Endodermal cell (in vitro differentiated cells): Measurements from ENCODE around the gene ITPRID2. TPM values are rescaled to one million over a fixed set of nuclear protein-coding genes. Genes with fewer than 3 reads are reported as not detected.
A peak's percentile ranks its signal among the peaks of the same experiment; 100 is the strongest.

Experiments used
- DNase-seq: peaks from one replicate; pipeline ENCODE4 v3.0.0-alpha.2; 2017
- H3K27ac ChIP-seq: 2 replicates; pipeline ENCODE4 v1.5.1; 2013; ENCODE audit warnings: mild to moderate bottlenecking, low read depth, low read length, moderate library complexity
- H3K27me3 ChIP-seq: 2 replicates; pipeline ENCODE4 v1.6.1; 2013; ENCODE audit warnings: mild to moderate bottlenecking, low read length, moderate library complexity; ENCODE audit not compliant: insufficient read depth, control insufficient read depth, poor library complexity, severe bottlenecking
- H3K36me3 ChIP-seq: 2 replicates; pipeline ENCODE4 v1.7.0; 2013; ENCODE audit warnings: mild to moderate bottlenecking, low read length, moderate library complexity; ENCODE audit not compliant: control insufficient read depth, insufficient read depth
- H3K4me1 ChIP-seq: one replicate; pipeline ENCODE4 v1.7.0; 2013; ENCODE audit warnings: low read length; ENCODE audit not compliant: control insufficient read depth, insufficient read depth
- H3K4me3 ChIP-seq: 2 replicates; pipeline ENCODE4 v1.5.1; 2013; ENCODE audit warnings: mild to moderate bottlenecking, low read length, moderate library complexity
- H3K9ac ChIP-seq: 2 replicates; pipeline ENCODE4 v1.6.1; 2013; ENCODE audit warnings: mild to moderate bottlenecking, low read length, moderate library complexity; ENCODE audit not compliant: poor library complexity, severe bottlenecking; ENCODE audit errors: extremely low read depth
- H3K9me3 ChIP-seq: 2 replicates; pipeline ENCODE4 v1.6.1; 2013; ENCODE audit warnings: mild to moderate bottlenecking, low read length, moderate library complexity; ENCODE audit not compliant: control insufficient read depth
- H3K27ac Mint-ChIP-seq: 2 replicates; pipeline ENCODE4 v1.8.0; 2020; ENCODE audit warnings: mixed read lengths
- H3K27me3 Mint-ChIP-seq: 2 replicates; pipeline ENCODE4 v1.8.0; 2021; ENCODE audit warnings: mild to moderate bottlenecking, mixed read lengths; ENCODE audit not compliant: insufficient read depth
- H3K36me3 Mint-ChIP-seq: 2 replicates; pipeline ENCODE4 v1.8.0; 2020; ENCODE audit warnings: low read depth, mixed read lengths
- H3K4me1 Mint-ChIP-seq: 2 replicates; pipeline ENCODE4 v1.8.0; 2020; ENCODE audit warnings: mixed read lengths
- H3K4me3 Mint-ChIP-seq: 2 replicates; pipeline ENCODE4 v1.8.0; 2020; ENCODE audit warnings: mild to moderate bottlenecking, moderate library complexity, mixed read lengths
- H3K9me3 Mint-ChIP-seq: 2 replicates; pipeline ENCODE4 v1.8.0; 2020; ENCODE audit warnings: mild to moderate bottlenecking, mixed read lengths
- CTCF ChIP-seq: fragments of 200-600 bp; sonication (generic); conservative IDR thresholded peaks from 2 replicates; pipeline ENCODE4 v1.5.0; 2021; ENCODE audit warnings: antibody characterized with exemption, mild to moderate bottlenecking
- WGBS, 2 experiments: methylation state at CpG; one replicate each; pipeline versions ENCODE4 v1.1.5 to v1.1.7; 2013; ENCODE audit warnings: missing lambda C conversion rate in 2 of 2, mixed read lengths in 1 of 2; ENCODE audit not compliant: insufficient coverage in 1 of 2, insufficient read length in 1 of 2; 5-methylcytosine and 5-hydroxymethylcytosine counted together
- total RNA-seq, 2 donors: library from RNA; stranded (reverse); fragmentation: NEBNext Ultra II Directional in 1 of 2; extraction: Animal tissue kit (Norgen Biotek cat#: 25700) in 1 of 2; gene quantifications; 2 replicates in 1 of 2; 3 replicates in 1 of 2; pipeline ENCODE4 v1.2.1, GENCODE V29; 2021

Gene ITPRID2
- total RNA-seq, 2 donors from 2014 or later, result 28.9 to 30.4 TPM

- Mint-ChIP-seq H3K27ac (no peak overlapping the region), H3K9me3 (no peaks in the 10 kb centered on the region), H3K36me3 (no peaks in the 10 kb centered on the region), H3K4me1 (peaks cover 17% of the 10 kb centered on the region), H3K27me3 (peaks cover 2% of the 10 kb centered on the region), H3K4me3 (no peak overlapping the region)
- TF ChIP-seq CTCF, result no peak
- H3K27me3 ChIP-seq, result no peaks in the 10 kb centered on the region
- H3K4me1 ChIP-seq, result no peaks in the 10 kb centered on the region
- H3K4me3 ChIP-seq, result no peak overlapping the region
- H3K36me3 ChIP-seq, result no peaks in the 10 kb centered on the region
- no peak overlapping the region for H3K27ac ChIP-seq
- DNase-seq, result no peak
- H3K9me3 ChIP-seq, result no peaks in the 10 kb centered on the region
- no peak overlapping the region for H3K9ac ChIP-seq
Observed at GRCh38 chr2:181889776-181890175, 1.8 kb upstream of the ITPRID2 start.

GRCh38 chr2:181890271-181890670, 1.3 kb upstream of the ITPRID2 start:
- H3K27me3 ChIP-seq, result no peaks in the 10 kb centered on the region
- TF ChIP-seq CTCF, result no peak
- H3K9me3 Mint-ChIP-seq, result no peaks in the 10 kb centered on the region
- H3K9ac ChIP-seq, result no peak overlapping the region
- WGBS, 2 experiments, result 89 to 93% methylated on average over 2 of the region's 2 CpGs
- H3K36me3 Mint-ChIP-seq, result no peaks in the 10 kb centered on the region
- DNase-seq, result no peak
- H3K27me3 Mint-ChIP-seq, result peaks cover 2% of the 10 kb centered on the region
- H3K4me3 Mint-ChIP-seq, result no peak overlapping the region
- no peaks in the 10 kb centered on the region for H3K9me3 ChIP-seq
- no peaks in the 10 kb centered on the region for H3K36me3 ChIP-seq
- no peaks in the 10 kb centered on the region for H3K4me1 ChIP-seq
- no peak overlapping the region for H3K27ac Mint-ChIP-seq
- peaks cover 15% of the 10 kb centered on the region for H3K4me1 Mint-ChIP-seq
- no peak overlapping the region for H3K27ac ChIP-seq
- no peak overlapping the region for H3K4me3 ChIP-seq

GRCh38 chr2:181891966-181892798, 652 bp downstream of the ITPRID2 start:
- no peaks in the 10 kb centered on the region for H3K9me3 ChIP-seq
- H3K9ac ChIP-seq, result peak overlapping the region; percentile 31
- Mint-ChIP-seq H3K4me3 (peak overlapping the region; percentile 83), H3K27ac (peak overlapping the region; percentile 98), H3K36me3 (peaks cover 2% of the 10 kb centered on the region), H3K4me1 (peaks cover 19% of the 10 kb centered on the region), H3K9me3 (no peaks in the 10 kb centered on the region), H3K27me3 (peaks cover 2% of the 10 kb centered on the region)
- TF ChIP-seq CTCF, result peak; percentile 51
- H3K4me3 ChIP-seq, result peak overlapping the region; percentile 85
- 0% methylated on average over 13 to 83 of the region's 83 CpGs for WGBS, 2 experiments
- peak overlapping the region; percentile 78 for H3K27ac ChIP-seq
- peaks cover 8% of the 10 kb centered on the region for H3K36me3 ChIP-seq
- peak; percentile 91 for DNase-seq
- H3K4me1 ChIP-seq, result no peaks in the 10 kb centered on the region
- no peaks in the 10 kb centered on the region for H3K27me3 ChIP-seq
